ENCODE results near the gene PTTG1IP2. TPM values are rescaled to one million over a fixed set of nuclear protein-coding genes. Genes with fewer than 3 reads are reported as not detected.

PTTG1IP2 gene
- total RNA-seq, 1 experiment from 2014 or later = not detected

DNA sequence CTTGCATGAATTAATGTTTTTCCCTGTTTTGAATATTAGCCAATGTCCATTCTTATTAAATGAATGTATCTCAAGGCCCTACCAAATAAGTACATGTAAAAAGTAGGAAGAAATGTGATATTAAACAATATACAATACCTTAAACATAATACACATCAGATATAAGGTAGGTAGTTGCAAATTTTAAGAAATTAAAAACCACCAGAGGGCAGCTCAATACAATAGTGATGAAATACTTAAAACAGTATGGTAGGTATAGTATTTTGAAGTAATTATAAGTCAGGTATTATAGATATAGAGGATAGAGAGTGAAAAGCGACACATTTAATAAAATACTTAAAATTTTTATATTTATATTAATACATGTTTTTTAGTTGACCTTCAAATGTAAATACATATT lies 83.1 kb downstream of the PTTG1IP2 start:
- no peak for DNase-seq
- CTCF ChIA-PET = no interaction called here
- no peak for TF ChIP-seq CTCF (IDR thresholded peaks at IDR 0.05; ENCODE audit: unreplicated experiment)
- intact Hi-C loops (cut with micrococcal nuclease; ENCODE audit: unreplicated experiment) = loop anchor here (2.0 to 5.0 kb wide), 3 partner anchors 44 to 480 kb away; partner anchors contain the start of gene CDK14
- Mint-ChIP-seq H3K4me1 (ENCODE audit: low read depth, unreplicated experiment) (no peaks in the 10 kb centered on the region), H3K36me3 (ENCODE audit: insufficient read depth, unreplicated experiment) (no peaks in the 10 kb centered on the region), H3K9me3 (ENCODE audit: low read depth, unreplicated experiment) (peaks cover 3% of the 10 kb centered on the region), H3K4me3 (ENCODE audit: low read depth, unreplicated experiment) (no peak overlapping the region), H3K27ac (ENCODE audit: unreplicated experiment) (no peak overlapping the region), H3K27me3 (ENCODE audit: unreplicated experiment) (no peaks in the 10 kb centered on the region)
- no TSS peak for BruUV-seq (replicated peaks)

DNA sequence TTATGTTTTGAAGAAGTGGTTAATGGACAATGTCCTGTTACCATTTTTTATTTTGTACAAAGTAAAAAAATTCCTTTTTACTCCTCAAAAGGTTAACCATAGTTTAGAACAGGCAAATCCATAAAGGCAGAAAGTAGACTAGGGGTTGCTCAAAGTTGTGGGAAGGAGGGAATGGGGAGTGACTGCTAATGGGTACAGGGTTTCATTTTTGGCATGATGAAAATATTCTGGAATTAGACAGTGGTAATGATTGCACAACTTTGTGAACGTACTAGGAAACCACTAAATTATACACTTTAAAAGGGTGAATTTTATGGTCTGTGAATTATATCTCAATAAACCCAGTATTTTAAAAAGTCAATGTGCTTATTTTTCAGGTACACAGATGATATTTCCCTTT lies 91.3 kb downstream of the PTTG1IP2 start:
- Mint-ChIP-seq H3K4me3 (ENCODE audit: low read depth, unreplicated experiment) (no peak overlapping the region), H3K9me3 (ENCODE audit: low read depth, unreplicated experiment) (no peaks in the 10 kb centered on the region), H3K27ac (ENCODE audit: unreplicated experiment) (no peak overlapping the region), H3K4me1 (ENCODE audit: low read depth, unreplicated experiment) (no peaks in the 10 kb centered on the region), H3K36me3 (ENCODE audit: insufficient read depth, unreplicated experiment) (no peaks in the 10 kb centered on the region), H3K27me3 (ENCODE audit: unreplicated experiment) (no peaks in the 10 kb centered on the region)
- intact Hi-C loops (cut with micrococcal nuclease; ENCODE audit: unreplicated experiment) = no loop called here
- CTCF ChIA-PET = no interaction called here
- DNase-seq = no peak
- no peak for TF ChIP-seq CTCF (IDR thresholded peaks at IDR 0.05; ENCODE audit: unreplicated experiment)
- no TSS peak for BruUV-seq (replicated peaks)

Other genes with a start within 250 kb of the PTTG1IP2 start
- gene CFAP69, start 224.5 kb upstream of the PTTG1IP2 start, total RNA-seq (2022) = 3.4 and 4.6 TPM in 2 replicates
- not detected in 2 replicates for gene FAM237B, start 148.3 kb upstream of the PTTG1IP2 start, total RNA-seq (2022)
- 22.5 and 25.0 TPM in 2 replicates for gene GTPBP10, start 122.9 kb upstream of the PTTG1IP2 start, total RNA-seq (2022)
- 37.3 and 42.5 TPM in 2 replicates for gene CLDN12, start 66.2 kb upstream of the PTTG1IP2 start, total RNA-seq (2022)
- 29.4 and 31.4 TPM in 2 replicates for gene CDK14, start 126.7 kb downstream of the PTTG1IP2 start, total RNA-seq (2022)

All from Calu3 (cell line).